Testis (tissue), 2 donors: ENCODE results near the gene LDAH.

ENCODE experiments used
- POLR2A ChIP-seq: fragments of 450-650 bp; IDR thresholded peaks from one replicate; pipeline ENCODE4 v1.6.1; 2017; ENCODE audit warnings: antibody characterized with exemption, mild to moderate bottlenecking, moderate library complexity
- TF ChIP-seq, protein P1 (sequence below), 3 experiments: fragments of 450-650 bp in 2 of 3; fragments of 200-600 bp in 1 of 3; sonication (generic) in 1 of 3; IDR thresholded peaks; one replicate each; pipeline ENCODE4 v1.5.1; 2016 to 2019; ENCODE audit warnings: antibody characterized with exemption in 3 of 3, mild to moderate bottlenecking in 2 of 3, moderate library complexity in 1 of 3

DNA sequence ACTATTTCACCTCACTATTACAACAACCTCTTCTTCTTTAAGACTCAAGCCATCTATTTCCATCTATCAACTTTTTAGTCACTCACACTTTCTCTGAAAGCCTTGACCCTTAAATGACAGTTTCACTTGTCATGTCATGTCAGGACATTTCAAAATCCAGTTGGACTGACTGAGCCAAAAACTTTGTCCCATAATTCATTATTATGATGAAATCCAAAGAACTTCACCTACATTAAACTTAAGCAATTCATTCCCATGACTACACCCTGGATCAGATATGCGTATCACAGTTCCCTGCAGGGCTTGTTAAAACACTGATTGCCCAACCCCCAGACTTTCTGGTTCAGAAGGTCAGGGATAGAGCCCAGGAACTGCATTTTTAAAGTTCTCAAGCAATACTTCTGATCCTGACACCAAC is 26.5 kb downstream of the LDAH start:
- TF ChIP-seq, protein P1, sequence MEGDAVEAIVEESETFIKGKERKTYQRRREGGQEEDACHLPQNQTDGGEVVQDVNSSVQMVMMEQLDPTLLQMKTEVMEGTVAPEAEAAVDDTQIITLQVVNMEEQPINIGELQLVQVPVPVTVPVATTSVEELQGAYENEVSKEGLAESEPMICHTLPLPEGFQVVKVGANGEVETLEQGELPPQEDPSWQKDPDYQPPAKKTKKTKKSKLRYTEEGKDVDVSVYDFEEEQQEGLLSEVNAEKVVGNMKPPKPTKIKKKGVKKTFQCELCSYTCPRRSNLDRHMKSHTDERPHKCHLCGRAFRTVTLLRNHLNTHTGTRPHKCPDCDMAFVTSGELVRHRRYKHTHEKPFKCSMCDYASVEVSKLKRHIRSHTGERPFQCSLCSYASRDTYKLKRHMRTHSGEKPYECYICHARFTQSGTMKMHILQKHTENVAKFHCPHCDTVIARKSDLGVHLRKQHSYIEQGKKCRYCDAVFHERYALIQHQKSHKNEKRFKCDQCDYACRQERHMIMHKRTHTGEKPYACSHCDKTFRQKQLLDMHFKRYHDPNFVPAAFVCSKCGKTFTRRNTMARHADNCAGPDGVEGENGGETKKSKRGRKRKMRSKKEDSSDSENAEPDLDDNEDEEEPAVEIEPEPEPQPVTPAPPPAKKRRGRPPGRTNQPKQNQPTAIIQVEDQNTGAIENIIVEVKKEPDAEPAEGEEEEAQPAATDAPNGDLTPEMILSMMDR (IDR thresholded peaks at IDR 0.05), result no peak
- no peak for TF ChIP-seq POLR2A
